ENCODE measurements around the gene VTN. TPM values are rescaled to one million over a fixed set of nuclear protein-coding genes. Genes with fewer than 3 reads are reported as not detected.

VTN gene
- total and polyA plus RNA-seq, 3 donors from 2014 or later, result 6.5 to 57.9 (median 9.7) TPM

GRCh38 chr17:28371245-28372202 lies 1.4 kb upstream of the VTN start, which contains the start of gene SARM1:
Gene SARM1 (plus strand): TSS chr17:28371694. CDS start chr17:28372033, 339 bp downstream.
- Histone ChIP-seq H3K27me3 (no peaks in the 10 kb centered on the region), H3K9me3 (no peaks in the 10 kb centered on the region), H3K4me1 (peaks cover 28% of the 10 kb centered on the region), H3K36me3 (ENCODE audit: low read depth, missing control alignments) (no peaks in the 10 kb centered on the region), H3K27ac (peak within 1 kb of the TSS; percentile 7 to 58), H3K4me3 (peak within 1 kb of the TSS; percentile 45 to 51)
- WGBS, 2 donors, result 1% methylated on average over 42 to 79 of the region's 80 CpGs
- DNase-seq, result peak; percentile 86
- no peak for TF ChIP-seq POLR2A (IDR thresholded peaks at IDR 0.05)
- no peak for TF ChIP-seq CTCF (IDR thresholded peaks at IDR 0.05)
- intact Hi-C loops (cut with DNase I; ENCODE audit: low total_unique reads), result no loop called here

- intact Hi-C loops (cut with DNase I; ENCODE audit: low total_unique reads), result no loop called here
- Histone ChIP-seq H3K4me1 (peaks cover 28% of the 10 kb centered on the region), H3K9me3 (no peaks in the 10 kb centered on the region), H3K4me3 (no peak overlapping the region), H3K36me3 (ENCODE audit: low read depth, missing control alignments) (no peaks in the 10 kb centered on the region), H3K27ac (peak overlapping the region; percentile 7 to 58), H3K27me3 (no peaks in the 10 kb centered on the region)
- DNase-seq, result no peak
- no peak for TF ChIP-seq CTCF (IDR thresholded peaks at IDR 0.05)
- TF ChIP-seq POLR2A (IDR thresholded peaks at IDR 0.05), result no peak
- 47 to 63% methylated on average over 1 of the region's 1 CpG for WGBS, 2 donors
These were observed 617 bp upstream of the VTN start for GRCh38 chr17:28370744-28371103.

- H3K27me3 ChIP-seq, result no peaks in the 10 kb centered on the region
- WGBS, 2 donors, result 65 to 79% methylated on average over 9 to 10 of the region's 10 CpGs
These were observed 448 bp downstream of the VTN start for GRCh38 chr17:28369684-28370034.

GRCh38 chr17:28368915-28369683 lies 1.0 kb downstream of the VTN start:
- Histone ChIP-seq H3K4me3 (no peak overlapping the region), H3K4me1 (peaks cover 28% of the 10 kb centered on the region), H3K27ac (no peak overlapping the region), H3K9me3 (no peaks in the 10 kb centered on the region), H3K27me3 (no peaks in the 10 kb centered on the region), H3K36me3 (ENCODE audit: low read depth, missing control alignments) (no peaks in the 10 kb centered on the region)
- WGBS, 2 donors, result 93 to 95% methylated on average over 10 to 23 of the region's 23 CpGs
- no peak for DNase-seq
- intact Hi-C loops (cut with DNase I; ENCODE audit: low total_unique reads), result no loop called here
- TF ChIP-seq POLR2A (IDR thresholded peaks at IDR 0.05), result no peak
- no peak for TF ChIP-seq CTCF (IDR thresholded peaks at IDR 0.05)

More at GRCh38 chr17:28369684-28370034, 448 bp downstream of the VTN start:
- H3K4me3 ChIP-seq, result no peak overlapping the region
- intact Hi-C loops (cut with DNase I; ENCODE audit: low total_unique reads), result no loop called here
- H3K9me3 ChIP-seq, result no peaks in the 10 kb centered on the region
- no peaks in the 10 kb centered on the region for H3K36me3 ChIP-seq (ENCODE audit: low read depth, missing control alignments)
- no peak overlapping the region for H3K27ac ChIP-seq
- DNase-seq, result no peak
- no peak for TF ChIP-seq CTCF (IDR thresholded peaks at IDR 0.05)
- TF ChIP-seq POLR2A (IDR thresholded peaks at IDR 0.05), result no peak
- peaks cover 28% of the 10 kb centered on the region for H3K4me1 ChIP-seq
